Lower leg skin (tissue), 3 donors: ENCODE measurements around the gene ZSWIM3.

Source experiments
- POLR2A ChIP-seq, 2 donors: fragments of 450-650 bp; IDR thresholded peaks; one replicate each; pipeline ENCODE4 v1.6.1; 2016 to 2017; ENCODE audit warnings: antibody characterized with exemption in 2 of 2, mild to moderate bottlenecking in 1 of 2, moderate library complexity in 1 of 2
- TF ChIP-seq, protein P1 (sequence below), 3 donors: fragments of 450-650 bp; IDR thresholded peaks; one replicate each; pipeline ENCODE4 v1.5.1; 2016; ENCODE audit warnings: antibody characterized with exemption in 3 of 3, mild to moderate bottlenecking in 3 of 3, moderate library complexity in 2 of 3

DNA sequence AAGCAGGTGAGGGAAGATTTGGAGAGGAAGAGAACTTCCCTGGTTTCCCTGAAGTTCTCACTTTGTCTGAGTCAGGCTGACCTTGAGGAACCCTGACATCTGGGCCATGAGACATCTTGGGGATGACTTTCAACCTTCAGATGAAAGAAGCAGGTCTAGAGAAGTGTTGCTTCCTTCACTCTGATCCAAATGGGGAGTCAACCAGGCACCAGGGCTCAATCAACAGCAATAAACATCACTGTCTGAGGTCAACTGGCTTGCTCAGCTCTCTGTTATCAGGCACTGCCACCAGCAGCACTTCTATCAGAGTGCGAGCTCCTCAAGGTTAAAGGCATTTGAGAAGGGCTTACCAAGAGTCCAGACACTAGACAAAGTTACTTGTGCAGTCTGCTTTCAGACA, 6.5 kb upstream of the ZSWIM3 start:
- TF ChIP-seq, protein P1, sequence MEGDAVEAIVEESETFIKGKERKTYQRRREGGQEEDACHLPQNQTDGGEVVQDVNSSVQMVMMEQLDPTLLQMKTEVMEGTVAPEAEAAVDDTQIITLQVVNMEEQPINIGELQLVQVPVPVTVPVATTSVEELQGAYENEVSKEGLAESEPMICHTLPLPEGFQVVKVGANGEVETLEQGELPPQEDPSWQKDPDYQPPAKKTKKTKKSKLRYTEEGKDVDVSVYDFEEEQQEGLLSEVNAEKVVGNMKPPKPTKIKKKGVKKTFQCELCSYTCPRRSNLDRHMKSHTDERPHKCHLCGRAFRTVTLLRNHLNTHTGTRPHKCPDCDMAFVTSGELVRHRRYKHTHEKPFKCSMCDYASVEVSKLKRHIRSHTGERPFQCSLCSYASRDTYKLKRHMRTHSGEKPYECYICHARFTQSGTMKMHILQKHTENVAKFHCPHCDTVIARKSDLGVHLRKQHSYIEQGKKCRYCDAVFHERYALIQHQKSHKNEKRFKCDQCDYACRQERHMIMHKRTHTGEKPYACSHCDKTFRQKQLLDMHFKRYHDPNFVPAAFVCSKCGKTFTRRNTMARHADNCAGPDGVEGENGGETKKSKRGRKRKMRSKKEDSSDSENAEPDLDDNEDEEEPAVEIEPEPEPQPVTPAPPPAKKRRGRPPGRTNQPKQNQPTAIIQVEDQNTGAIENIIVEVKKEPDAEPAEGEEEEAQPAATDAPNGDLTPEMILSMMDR (IDR thresholded peaks at IDR 0.05) = no peak
- no peak for TF ChIP-seq POLR2A (IDR thresholded peaks at IDR 0.05)
